Measurements from ENCODE around the gene SMCHD1.

The SMCHD1 gene

GRCh38 chr18:2655178-2655953, at the start of gene SMCHD1:
Gene SMCHD1, plus strand, starts transcription at chr18:2655726. Its CDS starts 350 bp downstream, at chr18:2656076.
- Histone ChIP-seq H3K36me3 (ENCODE audit: control insufficient read depth in 5 of 5, insufficient read depth in 5 of 5, low read length in 5 of 5) (no peaks in the 10 kb centered on the region), H3K9me3 (ENCODE audit: control insufficient read depth in 5 of 5, low read length in 5 of 5) (no peaks in the 10 kb centered on the region), H3K27me3 (ENCODE audit: control insufficient read depth in 5 of 5, insufficient read depth in 4 of 5, low read length in 5 of 5) (no peaks in the 10 kb centered on the region), H3K27ac (ENCODE audit: low read depth, low read length) (peak within 1 kb of the TSS; percentile 96), H3K4me1 (ENCODE audit: control insufficient read depth in 5 of 5, insufficient read depth in 5 of 5, low read length in 5 of 5) (peaks cover 0 to 36% (median 27%) of the 10 kb centered on the region in 5 donors), H3K9ac (ENCODE audit: low read length in 5 of 5) (peak within 1 kb of the TSS; percentile 85 to 98 (median 94)), H3K4me3 (ENCODE audit: low read depth in 1 of 5, low read length in 5 of 5) (peak within 1 kb of the TSS; percentile 81 to 97 (median 92))

GRCh38 chr18:2606335-2606734, 49.2 kb upstream of the SMCHD1 start:
- Histone ChIP-seq H3K9ac (ENCODE audit: low read length in 5 of 5) (no peak overlapping the region), H3K4me3 (ENCODE audit: low read depth in 1 of 5, low read length in 5 of 5) (no peak overlapping the region), H3K36me3 (ENCODE audit: control insufficient read depth in 5 of 5, insufficient read depth in 5 of 5, low read length in 5 of 5) (no peaks in the 10 kb centered on the region), H3K27me3 (ENCODE audit: control insufficient read depth in 5 of 5, insufficient read depth in 4 of 5, low read length in 5 of 5) (no peaks in the 10 kb centered on the region), H3K27ac (ENCODE audit: low read depth, low read length) (no peak overlapping the region), H3K4me1 (ENCODE audit: control insufficient read depth in 5 of 5, insufficient read depth in 5 of 5, low read length in 5 of 5) (no peaks in the 10 kb centered on the region), H3K9me3 (ENCODE audit: control insufficient read depth in 5 of 5, low read length in 5 of 5) (no peaks in the 10 kb centered on the region)

- no peaks in the 10 kb centered on the region for H3K9me3 ChIP-seq (ENCODE audit: control insufficient read depth in 5 of 5, low read length in 5 of 5)
- H3K4me3 ChIP-seq (ENCODE audit: low read depth in 1 of 5, low read length in 5 of 5), result no peak overlapping the region
- no peaks in the 10 kb centered on the region for H3K27me3 ChIP-seq (ENCODE audit: control insufficient read depth in 5 of 5, insufficient read depth in 4 of 5, low read length in 5 of 5)
- no peaks in the 10 kb centered on the region for H3K4me1 ChIP-seq (ENCODE audit: control insufficient read depth in 5 of 5, insufficient read depth in 5 of 5, low read length in 5 of 5)
- H3K9ac ChIP-seq (ENCODE audit: low read length in 5 of 5), result no peak overlapping the region
- H3K27ac ChIP-seq (ENCODE audit: low read depth, low read length), result no peak overlapping the region
- H3K36me3 ChIP-seq (ENCODE audit: control insufficient read depth in 5 of 5, insufficient read depth in 5 of 5, low read length in 5 of 5), result no peaks in the 10 kb centered on the region
These were observed 45.9 kb upstream of the SMCHD1 start for GRCh38 chr18:2609604-2610003.

- H3K27me3 ChIP-seq (ENCODE audit: control insufficient read depth in 5 of 5, insufficient read depth in 4 of 5, low read length in 5 of 5), result no peaks in the 10 kb centered on the region
These were observed 45.0 kb upstream of the SMCHD1 start for GRCh38 chr18:2610549-2610948.

GRCh38 chr18:2612996-2613395, 42.5 kb upstream of the SMCHD1 start:
- Histone ChIP-seq H3K27me3 (ENCODE audit: control insufficient read depth in 5 of 5, insufficient read depth in 4 of 5, low read length in 5 of 5) (no peaks in the 10 kb centered on the region), H3K9ac (ENCODE audit: low read length in 5 of 5) (no peak overlapping the region), H3K4me1 (ENCODE audit: control insufficient read depth in 5 of 5, insufficient read depth in 5 of 5, low read length in 5 of 5) (no peaks in the 10 kb centered on the region), H3K27ac (ENCODE audit: low read depth, low read length) (no peak overlapping the region), H3K9me3 (ENCODE audit: control insufficient read depth in 5 of 5, low read length in 5 of 5) (peaks cover 0 to 4% (median 0%) of the 10 kb centered on the region in 5 donors), H3K36me3 (ENCODE audit: control insufficient read depth in 5 of 5, insufficient read depth in 5 of 5, low read length in 5 of 5) (no peaks in the 10 kb centered on the region), H3K4me3 (ENCODE audit: low read depth in 1 of 5, low read length in 5 of 5) (no peak overlapping the region)

More at GRCh38 chr18:2610549-2610948, 45.0 kb upstream of the SMCHD1 start:
- Histone ChIP-seq H3K4me3 (ENCODE audit: low read depth in 1 of 5, low read length in 5 of 5) (no peak overlapping the region), H3K9ac (ENCODE audit: low read length in 5 of 5) (no peak overlapping the region), H3K4me1 (ENCODE audit: control insufficient read depth in 5 of 5, insufficient read depth in 5 of 5, low read length in 5 of 5) (no peaks in the 10 kb centered on the region), H3K27ac (ENCODE audit: low read depth, low read length) (no peak overlapping the region), H3K36me3 (ENCODE audit: control insufficient read depth in 5 of 5, insufficient read depth in 5 of 5, low read length in 5 of 5) (no peaks in the 10 kb centered on the region), H3K9me3 (ENCODE audit: control insufficient read depth in 5 of 5, low read length in 5 of 5) (peaks cover 0 to 4% (median 0%) of the 10 kb centered on the region in 5 donors)

GRCh38 chr18:2617401-2617998, 38.0 kb upstream of the SMCHD1 start:
- no peaks in the 10 kb centered on the region for H3K36me3 ChIP-seq (ENCODE audit: control insufficient read depth in 5 of 5, insufficient read depth in 5 of 5, low read length in 5 of 5)
- no peaks in the 10 kb centered on the region for H3K27me3 ChIP-seq (ENCODE audit: control insufficient read depth in 5 of 5, insufficient read depth in 4 of 5, low read length in 5 of 5)
- H3K4me3 ChIP-seq (ENCODE audit: low read depth in 1 of 5, low read length in 5 of 5), result no peak overlapping the region
- H3K9ac ChIP-seq (ENCODE audit: low read length in 5 of 5), result no peak overlapping the region
- peaks cover 0 to 4% (median 0%) of the 10 kb centered on the region in 5 donors for H3K9me3 ChIP-seq (ENCODE audit: control insufficient read depth in 5 of 5, low read length in 5 of 5)
- H3K4me1 ChIP-seq (ENCODE audit: control insufficient read depth in 5 of 5, insufficient read depth in 5 of 5, low read length in 5 of 5), result no peaks in the 10 kb centered on the region
- H3K27ac ChIP-seq (ENCODE audit: low read depth, low read length), result no peak overlapping the region

GRCh38 chr18:2618009-2618408, 37.5 kb upstream of the SMCHD1 start:
- H3K9me3 ChIP-seq (ENCODE audit: control insufficient read depth in 5 of 5, low read length in 5 of 5), result peaks cover 0 to 4% (median 0%) of the 10 kb centered on the region in 5 donors
- H3K27ac ChIP-seq (ENCODE audit: low read depth, low read length), result no peak overlapping the region
- no peaks in the 10 kb centered on the region for H3K4me1 ChIP-seq (ENCODE audit: control insufficient read depth in 5 of 5, insufficient read depth in 5 of 5, low read length in 5 of 5)
- H3K36me3 ChIP-seq (ENCODE audit: control insufficient read depth in 5 of 5, insufficient read depth in 5 of 5, low read length in 5 of 5), result no peaks in the 10 kb centered on the region
- H3K9ac ChIP-seq (ENCODE audit: low read length in 5 of 5), result no peak overlapping the region
- H3K27me3 ChIP-seq (ENCODE audit: control insufficient read depth in 5 of 5, insufficient read depth in 4 of 5, low read length in 5 of 5), result no peaks in the 10 kb centered on the region
- H3K4me3 ChIP-seq (ENCODE audit: low read depth in 1 of 5, low read length in 5 of 5), result no peak overlapping the region

GRCh38 chr18:2625217-2625616, 30.3 kb upstream of the SMCHD1 start:
- Histone ChIP-seq H3K36me3 (ENCODE audit: control insufficient read depth in 5 of 5, insufficient read depth in 5 of 5, low read length in 5 of 5) (no peaks in the 10 kb centered on the region), H3K4me1 (ENCODE audit: control insufficient read depth in 5 of 5, insufficient read depth in 5 of 5, low read length in 5 of 5) (no peaks in the 10 kb centered on the region), H3K9me3 (ENCODE audit: control insufficient read depth in 5 of 5, low read length in 5 of 5) (no peaks in the 10 kb centered on the region), H3K27me3 (ENCODE audit: control insufficient read depth in 5 of 5, insufficient read depth in 4 of 5, low read length in 5 of 5) (no peaks in the 10 kb centered on the region), H3K9ac (ENCODE audit: low read length in 5 of 5) (no peak overlapping the region), H3K27ac (ENCODE audit: low read depth, low read length) (no peak overlapping the region), H3K4me3 (ENCODE audit: low read depth in 1 of 5, low read length in 5 of 5) (no peak overlapping the region)

GRCh38 chr18:2627821-2628276, 27.7 kb upstream of the SMCHD1 start:
- H3K9me3 ChIP-seq (ENCODE audit: control insufficient read depth in 5 of 5, low read length in 5 of 5), result no peaks in the 10 kb centered on the region
- no peaks in the 10 kb centered on the region for H3K27me3 ChIP-seq (ENCODE audit: control insufficient read depth in 5 of 5, insufficient read depth in 4 of 5, low read length in 5 of 5)
- no peak overlapping the region for H3K4me3 ChIP-seq (ENCODE audit: low read depth in 1 of 5, low read length in 5 of 5)
- H3K9ac ChIP-seq (ENCODE audit: low read length in 5 of 5), result no peak overlapping the region
- no peak overlapping the region for H3K27ac ChIP-seq (ENCODE audit: low read depth, low read length)
- no peaks in the 10 kb centered on the region for H3K36me3 ChIP-seq (ENCODE audit: control insufficient read depth in 5 of 5, insufficient read depth in 5 of 5, low read length in 5 of 5)
- no peaks in the 10 kb centered on the region for H3K4me1 ChIP-seq (ENCODE audit: control insufficient read depth in 5 of 5, insufficient read depth in 5 of 5, low read length in 5 of 5)

- Histone ChIP-seq H3K4me1 (ENCODE audit: control insufficient read depth in 5 of 5, insufficient read depth in 5 of 5, low read length in 5 of 5) (no peaks in the 10 kb centered on the region), H3K27me3 (ENCODE audit: control insufficient read depth in 5 of 5, insufficient read depth in 4 of 5, low read length in 5 of 5) (no peaks in the 10 kb centered on the region), H3K27ac (ENCODE audit: low read depth, low read length) (no peak overlapping the region), H3K9me3 (ENCODE audit: control insufficient read depth in 5 of 5, low read length in 5 of 5) (no peaks in the 10 kb centered on the region), H3K4me3 (ENCODE audit: low read depth in 1 of 5, low read length in 5 of 5) (no peak overlapping the region), H3K9ac (ENCODE audit: low read length in 5 of 5) (no peak overlapping the region), H3K36me3 (ENCODE audit: control insufficient read depth in 5 of 5, insufficient read depth in 5 of 5, low read length in 5 of 5) (no peaks in the 10 kb centered on the region)
These were observed 26.5 kb upstream of the SMCHD1 start for GRCh38 chr18:2629003-2629402.

Measured in subcutaneous abdominal adipose tissue (tissue), 5 donors.